Measurements from ENCODE around the gene ATXN1. TPM values are rescaled to one million over a fixed set of nuclear protein-coding genes. Genes with fewer than 3 reads are reported as not detected.

The ATXN1 gene
- total and polyA plus RNA-seq, 2 experiments from 2014 or later = 4.8 to 9.1 TPM

DNA sequence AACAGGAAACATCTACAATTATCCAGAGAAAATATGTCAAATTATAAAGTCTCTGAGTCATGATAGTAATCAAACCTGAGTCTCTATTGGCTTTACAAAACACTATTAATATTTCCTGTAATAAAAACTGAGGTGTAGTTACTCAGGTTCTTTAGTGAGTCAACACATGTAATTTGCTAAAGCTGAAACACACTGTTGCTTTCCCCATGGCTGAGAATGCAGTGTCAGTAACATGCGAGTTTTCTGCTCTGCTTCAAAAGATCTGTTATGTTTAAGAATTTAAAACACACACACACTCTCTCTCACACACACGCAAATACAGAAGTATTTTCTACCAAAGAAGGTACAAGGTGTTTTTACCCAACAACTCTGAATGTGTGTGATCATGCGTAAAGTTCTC lies 38.6 kb downstream of the ATXN1 start:
- H4K20me1 ChIP-seq (replicated peaks; ENCODE audit: insufficient read depth) = no peaks in the 10 kb centered on the region

DNA sequence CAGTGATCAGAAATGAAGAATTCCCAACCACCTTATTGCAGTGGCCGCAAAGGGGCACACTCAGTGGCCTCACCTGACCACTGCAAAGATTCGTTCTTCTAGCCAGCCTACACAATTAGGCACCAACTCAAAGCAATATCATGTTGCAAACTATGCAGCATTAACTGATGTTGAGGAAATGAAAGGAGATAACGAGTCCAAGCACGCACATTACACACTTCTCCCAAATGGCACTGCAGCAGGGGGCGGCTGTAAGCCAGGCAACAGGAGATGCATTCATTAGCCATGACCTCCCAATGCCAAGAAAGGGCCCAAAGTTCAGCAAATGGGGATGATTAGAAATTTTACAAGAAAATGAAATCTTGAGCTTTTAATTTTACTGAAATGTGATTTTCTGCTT lies 39.3 kb downstream of the ATXN1 start:
- no peaks in the 10 kb centered on the region for H3K9me2 ChIP-seq (ENCODE audit: insufficient read depth)
- Mint-ChIP-seq H3K27ac (no peak overlapping the region), H3K27me3 (ENCODE audit: insufficient read depth, low read depth, poor library complexity) (peaks cover 4% of the 10 kb centered on the region), H3K36me3 (ENCODE audit: low read depth) (no peaks in the 10 kb centered on the region), H3K4me1 (peaks cover 14% of the 10 kb centered on the region), H3K4me3 (no peak overlapping the region), H3K9me3 (no peaks in the 10 kb centered on the region)
- no peaks in the 10 kb centered on the region for H4K20me1 ChIP-seq (replicated peaks; ENCODE audit: insufficient read depth)
- no peak overlapping the region for H3K4me2 ChIP-seq
- peaks cover 12% of the 10 kb centered on the region; the same call in 1 of the 2 replicates for H3K4me1 ChIP-seq (ENCODE audit: insufficient read depth)
- no peak overlapping the region for H2AFZ ChIP-seq
- H3K4me3 ChIP-seq = no peak overlapping the region
- no peak for DNase-seq (ENCODE audit: low spot score)
- no peaks in the 10 kb centered on the region for H3K27me3 ChIP-seq (ENCODE audit: insufficient read depth)
- no peak overlapping the region for H3K27ac ChIP-seq (ENCODE audit: low read depth)
- H3K36me3 ChIP-seq (ENCODE audit: insufficient read depth) = no peaks in the 10 kb centered on the region
- no peaks in the 10 kb centered on the region for H3K79me2 ChIP-seq (replicated peaks; ENCODE audit: insufficient read depth)
- H3F3A ChIP-seq (replicated peaks; ENCODE audit: low read depth) = no peaks in the 10 kb centered on the region
- ATAC-seq = no peak
- no peak for TF ChIP-seq ZNF331 (CRISPR knock-in tag; IDR thresholded peaks at IDR 0.05; ENCODE audit: low read depth)
- no peak for TF ChIP-seq CREB1 (CRISPR knock-in tag; IDR thresholded peaks at IDR 0.05; ENCODE audit: low read depth)
- TF ChIP-seq, protein P1, sequence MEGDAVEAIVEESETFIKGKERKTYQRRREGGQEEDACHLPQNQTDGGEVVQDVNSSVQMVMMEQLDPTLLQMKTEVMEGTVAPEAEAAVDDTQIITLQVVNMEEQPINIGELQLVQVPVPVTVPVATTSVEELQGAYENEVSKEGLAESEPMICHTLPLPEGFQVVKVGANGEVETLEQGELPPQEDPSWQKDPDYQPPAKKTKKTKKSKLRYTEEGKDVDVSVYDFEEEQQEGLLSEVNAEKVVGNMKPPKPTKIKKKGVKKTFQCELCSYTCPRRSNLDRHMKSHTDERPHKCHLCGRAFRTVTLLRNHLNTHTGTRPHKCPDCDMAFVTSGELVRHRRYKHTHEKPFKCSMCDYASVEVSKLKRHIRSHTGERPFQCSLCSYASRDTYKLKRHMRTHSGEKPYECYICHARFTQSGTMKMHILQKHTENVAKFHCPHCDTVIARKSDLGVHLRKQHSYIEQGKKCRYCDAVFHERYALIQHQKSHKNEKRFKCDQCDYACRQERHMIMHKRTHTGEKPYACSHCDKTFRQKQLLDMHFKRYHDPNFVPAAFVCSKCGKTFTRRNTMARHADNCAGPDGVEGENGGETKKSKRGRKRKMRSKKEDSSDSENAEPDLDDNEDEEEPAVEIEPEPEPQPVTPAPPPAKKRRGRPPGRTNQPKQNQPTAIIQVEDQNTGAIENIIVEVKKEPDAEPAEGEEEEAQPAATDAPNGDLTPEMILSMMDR (conservative IDR thresholded peaks at IDR 0.05; ENCODE audit: low read depth in 2 of 2) = 0 out of 4 replicates have a peak, but pooled peaks of 1 of the 2 experiments have one; percentile 1
- no peak for TF ChIP-seq NANOG (IDR thresholded peaks at IDR 0.05; ENCODE audit: borderline replicate concordance)
- TF ChIP-seq EZH2 (IDR thresholded peaks at IDR 0.05; ENCODE audit: low read depth, unreplicated experiment) = no peak
- TF ChIP-seq REST (IDR thresholded peaks at IDR 0.05; ENCODE audit: unreplicated experiment) = no peak

More for the DNA sequence above, 38.6 kb downstream of the ATXN1 start:
- TF ChIP-seq STAT1 (IDR thresholded peaks at IDR 0.05; ENCODE audit: unreplicated experiment) = no peak
- TF ChIP-seq REST (IDR thresholded peaks at IDR 0.05; ENCODE audit: unreplicated experiment) = no peak
- TF ChIP-seq EZH2 (IDR thresholded peaks at IDR 0.05; ENCODE audit: low read depth, unreplicated experiment) = no peak
- no peaks in the 10 kb centered on the region for H3K36me3 Mint-ChIP-seq (ENCODE audit: low read depth)
- Histone ChIP-seq H3K4me2 (no peak overlapping the region), H2AFZ (no peak overlapping the region), H3K27ac (ENCODE audit: low read depth) (no peak overlapping the region), H3K4me1 (ENCODE audit: insufficient read depth) (peaks cover 12% of the 10 kb centered on the region; the same call in 1 of the 2 replicates), H3F3A (replicated peaks; ENCODE audit: low read depth) (no peaks in the 10 kb centered on the region), H3K27me3 (ENCODE audit: insufficient read depth) (no peaks in the 10 kb centered on the region), H3K79me2 (replicated peaks; ENCODE audit: insufficient read depth) (no peaks in the 10 kb centered on the region), H3K4me3 (no peak overlapping the region), H3K9me2 (ENCODE audit: insufficient read depth) (no peaks in the 10 kb centered on the region), H3K36me3 (ENCODE audit: insufficient read depth) (no peaks in the 10 kb centered on the region)
- DNase-seq (ENCODE audit: low spot score) = no peak
- H3K4me3 Mint-ChIP-seq = no peak overlapping the region
- no peak overlapping the region; the same call in 1 of the 2 replicates for H3K27ac Mint-ChIP-seq
- H3K27me3 Mint-ChIP-seq (ENCODE audit: insufficient read depth, low read depth, poor library complexity) = peaks cover 4% of the 10 kb centered on the region
- no peaks in the 10 kb centered on the region for H3K9me3 Mint-ChIP-seq
- no peak for ATAC-seq
- H3K4me1 Mint-ChIP-seq = peaks cover 14% of the 10 kb centered on the region

All from GM23338 (cell line).